Measurements from ENCODE around the gene SORCS1.

GRCh38 chr10:106652279-106652678, 512.2 kb downstream of the SORCS1 start:
- TF ChIP-seq CTCF (IDR thresholded peaks at IDR 0.05) (no peak), EP300 (IDR thresholded peaks at IDR 0.05) (no peak), POLR2A (IDR thresholded peaks at IDR 0.05; ENCODE audit: low read depth) (no peak)

Measured in esophagus muscularis mucosa (tissue), 4 donors.